Hematopoietic multipotent progenitor cell treated with erythropoietin and hydrocortisone succinate and interleukin-3 and kit ligand, for 4 days (in vitro differentiated cells): ENCODE measurements around the gene DDC.
A peak's percentile ranks its signal among the peaks of the same experiment; 100 is the strongest.

Experiments
- DNase-seq: peaks from one replicate; pipeline ENCODE4 v3.0.0-alpha.2; 2015

DDC gene, protein sequence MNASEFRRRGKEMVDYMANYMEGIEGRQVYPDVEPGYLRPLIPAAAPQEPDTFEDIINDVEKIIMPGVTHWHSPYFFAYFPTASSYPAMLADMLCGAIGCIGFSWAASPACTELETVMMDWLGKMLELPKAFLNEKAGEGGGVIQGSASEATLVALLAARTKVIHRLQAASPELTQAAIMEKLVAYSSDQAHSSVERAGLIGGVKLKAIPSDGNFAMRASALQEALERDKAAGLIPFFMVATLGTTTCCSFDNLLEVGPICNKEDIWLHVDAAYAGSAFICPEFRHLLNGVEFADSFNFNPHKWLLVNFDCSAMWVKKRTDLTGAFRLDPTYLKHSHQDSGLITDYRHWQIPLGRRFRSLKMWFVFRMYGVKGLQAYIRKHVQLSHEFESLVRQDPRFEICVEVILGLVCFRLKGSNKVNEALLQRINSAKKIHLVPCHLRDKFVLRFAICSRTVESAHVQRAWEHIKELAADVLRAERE

DNA sequence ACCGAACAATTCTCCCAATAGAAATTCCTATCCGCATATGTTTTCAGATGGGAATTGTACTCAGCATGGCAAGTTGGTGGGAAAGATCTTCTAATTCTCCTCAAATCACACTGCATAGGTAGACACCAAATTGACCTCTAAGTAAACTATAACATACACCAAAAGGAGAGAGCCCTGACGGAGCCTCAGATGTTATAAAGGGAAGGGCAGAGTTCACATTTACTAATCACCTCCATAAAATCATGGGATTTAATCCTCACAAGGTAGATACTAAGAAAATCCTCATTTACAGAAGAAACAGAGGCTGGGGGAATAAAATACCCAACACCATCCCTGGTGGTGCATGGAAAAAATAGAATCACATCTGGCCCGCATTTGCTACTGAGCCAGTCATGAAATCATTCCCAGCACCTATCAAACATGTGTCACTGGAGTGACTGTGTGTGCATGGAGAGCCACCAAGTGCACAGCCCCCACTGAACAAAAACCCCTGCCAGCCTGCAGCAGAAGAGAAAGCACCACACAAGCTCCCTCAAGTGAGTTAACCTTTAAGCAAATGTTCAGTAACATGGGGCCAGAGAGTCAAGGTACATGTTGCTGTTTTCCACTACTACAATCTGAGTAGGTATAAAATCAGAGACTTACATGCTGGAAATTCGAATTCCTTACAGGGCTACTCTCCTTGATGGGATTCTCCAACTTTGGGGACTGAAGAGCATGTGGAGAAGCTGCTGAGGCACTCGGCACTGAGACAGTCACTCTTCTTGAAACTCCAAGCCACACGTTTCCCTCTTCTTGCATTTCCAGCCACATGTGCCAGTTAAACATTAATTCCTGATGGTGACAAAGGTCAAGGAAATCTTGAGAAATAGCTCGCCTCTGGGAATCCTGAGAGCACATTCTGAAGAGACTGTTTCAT lies at the start of gene DDC:
Gene DDC (minus strand): TSS at position 766 of the 919 bp plus-strand sequence. CDS start 21,320 bp downstream, outside the sequence.
- no peak for DNase-seq

DNA sequence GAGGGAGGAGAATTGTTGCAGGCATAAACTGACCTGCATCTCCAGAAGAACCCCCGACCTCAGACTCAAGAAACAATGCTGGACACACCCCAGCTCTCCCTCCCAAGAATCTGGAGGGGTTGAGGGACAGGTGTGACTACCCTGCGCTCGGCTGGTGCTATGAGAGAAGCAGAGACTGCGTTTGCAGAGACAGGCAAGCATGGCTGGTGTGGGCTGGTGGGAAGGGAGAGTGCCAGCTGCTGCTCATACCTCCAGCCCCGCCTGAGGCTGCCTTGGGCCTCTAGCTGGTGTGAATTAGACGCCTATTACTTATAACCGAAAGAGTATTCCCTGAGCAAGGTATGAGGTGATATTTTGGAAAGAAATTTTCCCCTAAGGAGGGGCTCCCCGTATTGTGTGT lies 48.3 kb upstream of the DDC start:
- no peak for DNase-seq

DNA sequence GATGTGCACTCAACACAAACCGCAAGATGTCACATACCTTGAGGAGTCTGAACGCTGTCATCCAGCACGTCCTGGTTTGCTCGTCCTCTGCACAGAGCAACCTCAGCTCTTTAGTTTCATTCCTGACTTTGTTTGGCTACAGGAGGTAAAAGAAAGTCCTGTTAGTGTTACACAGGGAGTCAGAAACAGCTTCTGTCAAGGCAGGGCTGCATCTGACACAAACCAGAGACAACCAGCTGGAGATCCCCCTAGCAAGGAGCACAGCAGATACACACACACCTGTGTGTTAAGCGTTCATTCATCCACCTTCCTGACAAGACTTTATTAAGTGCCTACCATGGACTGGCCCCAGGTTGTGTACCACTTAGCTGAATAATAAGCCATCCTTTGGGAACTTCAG lies 47.5 kb upstream of the DDC start:
- no peak for DNase-seq

DNA sequence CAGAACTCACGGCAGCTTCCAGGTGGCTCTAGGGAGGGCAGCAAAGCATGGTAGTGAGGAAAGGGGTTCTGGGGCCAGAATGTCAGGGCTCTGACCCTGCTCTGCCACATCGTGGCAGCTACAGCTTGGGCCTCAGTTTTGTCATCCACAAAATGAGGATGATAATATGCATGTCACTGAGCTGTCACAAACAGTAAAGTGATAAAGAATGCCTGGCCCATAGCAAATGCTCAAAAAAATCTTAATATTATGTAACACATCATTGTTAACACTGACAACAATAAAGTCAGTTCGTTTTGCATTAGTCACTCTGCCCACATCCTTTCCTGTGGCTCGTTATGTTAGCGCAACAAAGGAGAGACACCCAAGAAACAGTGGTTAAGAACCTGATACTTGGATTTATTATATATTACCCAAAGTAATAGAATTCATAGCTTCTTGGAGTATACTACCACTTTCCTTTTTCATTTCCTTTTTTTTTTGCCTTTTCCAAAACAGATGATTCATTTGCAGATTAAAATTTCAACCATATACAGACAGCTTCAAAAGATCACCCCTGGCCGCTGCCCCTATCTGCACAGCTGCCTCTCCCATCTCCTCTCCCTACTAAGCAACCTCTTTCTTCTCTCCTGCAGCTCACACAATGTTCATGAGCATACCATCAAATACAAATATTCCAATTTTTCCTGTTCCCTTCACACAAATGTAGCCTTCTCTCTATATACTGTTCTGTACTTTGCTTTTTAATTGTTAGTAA lies 45.5 kb upstream of the DDC start:
- DNase-seq = peak; percentile 81

DNA sequence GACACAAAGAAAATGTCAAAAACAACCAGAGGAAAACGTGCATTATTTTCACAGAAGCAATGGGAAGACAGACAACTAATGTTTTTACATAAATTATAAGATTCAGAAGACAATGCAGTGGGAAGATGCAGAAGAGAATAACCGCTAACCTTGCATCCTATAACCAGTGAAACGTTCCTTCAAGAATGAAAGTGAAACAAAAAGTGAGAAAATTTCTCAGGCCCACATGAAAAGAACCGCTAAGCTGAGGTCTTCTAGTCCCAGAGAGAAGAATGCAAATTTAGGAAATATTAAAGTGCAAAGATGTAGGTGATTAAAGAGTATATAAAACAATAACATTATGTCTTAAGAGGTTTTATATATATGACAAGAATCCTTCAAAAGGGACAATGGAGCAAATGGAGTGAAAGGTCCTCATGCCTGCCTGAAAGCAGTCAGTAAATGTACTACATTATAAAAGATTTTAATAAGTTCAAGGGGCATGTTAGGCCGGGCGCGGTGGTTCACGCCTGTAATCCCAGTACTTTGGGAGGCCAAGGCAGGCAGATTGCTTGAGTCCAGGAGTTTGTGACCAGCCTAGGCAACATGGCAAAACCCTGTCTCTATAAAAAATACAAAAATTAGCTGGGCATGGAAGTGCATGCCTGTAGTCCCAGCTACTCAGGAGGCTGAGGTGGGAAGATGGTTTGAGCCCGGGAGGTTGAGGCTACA lies 43.1 kb upstream of the DDC start:
- DNase-seq = no peak

DNA sequence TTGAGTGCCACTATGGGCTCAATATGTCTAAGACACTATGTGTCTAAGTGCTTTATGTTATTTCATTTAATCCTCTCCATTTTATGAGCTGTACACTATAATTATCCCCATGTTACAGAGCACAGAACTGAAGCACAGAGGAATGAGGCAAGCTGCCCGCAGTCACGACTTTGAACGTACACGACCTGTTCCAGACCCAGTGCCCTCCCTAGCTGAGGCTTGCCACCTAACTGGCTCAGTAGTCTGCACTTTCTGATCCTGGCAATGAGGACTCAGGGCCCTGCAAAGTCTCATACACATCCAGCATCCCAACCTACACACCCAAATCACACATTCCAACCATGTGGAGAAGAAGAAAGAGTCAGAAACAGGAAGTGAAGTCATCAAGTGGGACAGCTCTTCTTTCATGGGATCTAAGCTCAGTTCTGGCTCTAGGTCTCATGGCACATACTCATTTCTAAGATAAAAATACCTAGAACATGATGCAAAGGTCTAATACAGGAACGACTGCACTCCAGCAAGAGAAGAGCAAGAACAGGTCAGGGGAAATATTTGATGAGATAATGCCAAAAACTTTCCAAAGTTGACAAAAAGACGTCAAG lies 42.4 kb upstream of the DDC start:
- no peak for DNase-seq

DNA sequence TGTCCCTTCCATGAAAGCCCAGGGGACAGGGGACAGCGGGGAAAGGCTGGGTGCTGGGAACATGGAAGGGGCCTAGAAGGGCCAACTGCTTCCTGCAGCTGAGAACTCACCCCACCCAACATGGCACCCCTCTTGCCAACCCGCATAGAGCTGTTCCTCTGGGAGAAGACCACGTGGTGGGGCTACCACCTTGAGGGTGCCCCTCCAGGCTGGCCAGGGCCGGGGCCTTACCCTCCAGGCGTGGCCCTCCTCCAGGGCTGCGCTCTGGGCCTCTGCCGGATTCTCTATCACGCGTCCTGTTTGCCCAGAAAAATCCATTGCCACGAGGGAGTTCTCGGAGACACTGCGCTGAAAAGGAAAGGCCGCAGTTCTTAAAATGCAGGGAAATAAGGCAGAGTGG lies 39.9 kb upstream of the DDC start:
- no peak for DNase-seq

DNA sequence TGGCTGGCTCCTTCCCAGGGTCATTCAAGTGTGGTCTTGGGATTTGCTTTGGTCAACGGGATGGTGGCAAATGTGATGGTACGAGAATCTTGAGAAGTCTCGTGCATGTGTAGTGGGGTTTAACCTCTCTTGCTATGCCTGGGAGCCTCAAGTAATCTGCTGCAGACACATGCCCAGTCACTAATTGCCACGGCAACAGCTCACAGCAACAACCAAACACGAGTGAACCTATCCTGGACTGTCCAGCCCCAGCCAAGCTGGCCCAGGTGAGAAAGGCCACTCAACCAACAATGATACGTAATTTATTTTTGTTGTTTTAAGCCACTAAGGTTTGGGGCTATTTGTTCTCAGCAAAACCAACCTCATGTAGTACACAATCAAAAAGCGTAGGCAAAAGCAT lies 38.1 kb upstream of the DDC start:
- no peak for DNase-seq

DNA sequence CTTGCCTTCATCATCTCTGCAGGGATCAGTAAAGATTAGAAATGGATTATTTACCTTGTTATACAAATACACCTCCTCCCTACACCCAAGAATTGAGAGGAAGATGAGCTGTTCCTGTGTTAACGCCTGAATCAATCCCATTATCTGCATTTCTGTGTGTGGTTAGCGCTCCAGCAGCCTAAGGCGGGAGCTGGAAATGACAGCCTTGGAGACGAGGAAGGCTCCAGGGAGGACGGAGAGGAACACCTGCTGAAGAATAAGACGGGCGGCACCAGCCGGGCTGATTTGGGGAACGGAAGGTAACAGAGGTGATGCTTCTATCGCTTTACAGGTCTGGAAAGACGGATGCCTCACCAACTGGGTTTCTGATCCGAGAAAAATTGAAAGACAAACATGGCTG lies 34.2 kb upstream of the DDC start:
- DNase-seq = no peak

DNA sequence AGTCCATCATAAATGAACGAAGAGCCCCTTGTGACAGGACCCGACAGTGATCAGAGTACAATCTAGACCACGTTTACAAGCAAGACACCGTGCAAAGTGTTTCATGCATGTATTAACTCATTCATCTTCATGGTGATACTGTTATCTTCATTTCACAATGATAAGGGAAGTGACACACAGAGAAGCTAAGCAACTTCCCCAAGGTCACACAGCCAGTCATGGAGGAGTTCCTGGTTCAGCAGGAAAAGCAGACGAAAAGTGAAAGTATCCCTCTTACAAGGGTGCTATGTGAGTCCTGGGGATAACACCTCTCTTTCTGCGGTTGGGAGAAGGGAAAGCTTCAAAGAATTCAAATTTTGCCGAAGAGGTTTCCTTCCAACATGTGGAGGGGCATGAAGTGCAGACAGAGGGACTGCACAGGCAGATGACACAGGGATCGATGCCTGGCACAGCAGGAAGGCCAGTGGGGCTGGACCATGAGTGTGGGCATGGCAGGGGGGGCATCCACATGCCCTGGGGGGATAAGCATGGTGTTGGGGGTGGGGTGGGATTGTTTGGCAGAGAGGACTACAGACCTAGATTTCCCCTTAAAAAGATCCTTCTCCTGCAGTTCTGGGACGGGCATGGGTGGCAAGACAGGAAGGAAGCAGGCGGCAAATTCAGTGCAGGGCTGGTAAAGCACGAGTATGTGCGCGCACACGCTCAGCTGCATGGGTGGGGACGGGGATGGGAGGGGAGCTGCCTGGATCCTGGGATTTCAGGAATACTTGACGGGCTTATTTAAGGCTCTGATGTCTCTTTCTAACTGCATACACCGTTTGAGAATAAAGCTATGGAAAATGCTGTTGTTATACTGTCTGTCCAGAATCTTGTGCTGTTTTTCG lies 33.5 kb upstream of the DDC start:
- DNase-seq = no peak

DNA sequence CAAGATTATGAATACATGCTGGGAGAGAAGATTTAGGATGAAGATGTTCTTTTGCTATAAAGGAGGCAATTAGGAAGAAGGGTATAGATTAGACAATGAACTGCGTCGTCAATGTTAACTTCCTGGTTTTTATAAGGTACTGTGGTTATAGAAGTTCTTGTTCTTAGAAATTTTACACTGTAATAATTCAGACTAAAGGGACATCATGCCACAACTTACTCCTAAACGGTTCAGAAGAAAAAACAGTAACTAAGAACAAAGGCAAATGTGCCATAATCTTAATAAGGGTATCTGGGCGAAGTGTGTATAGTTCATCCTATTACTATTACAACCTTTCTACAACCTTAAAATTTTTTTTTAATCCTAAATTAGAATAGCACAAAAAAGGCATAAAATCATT lies 31.3 kb upstream of the DDC start:
- DNase-seq = peak; percentile 21

DNA sequence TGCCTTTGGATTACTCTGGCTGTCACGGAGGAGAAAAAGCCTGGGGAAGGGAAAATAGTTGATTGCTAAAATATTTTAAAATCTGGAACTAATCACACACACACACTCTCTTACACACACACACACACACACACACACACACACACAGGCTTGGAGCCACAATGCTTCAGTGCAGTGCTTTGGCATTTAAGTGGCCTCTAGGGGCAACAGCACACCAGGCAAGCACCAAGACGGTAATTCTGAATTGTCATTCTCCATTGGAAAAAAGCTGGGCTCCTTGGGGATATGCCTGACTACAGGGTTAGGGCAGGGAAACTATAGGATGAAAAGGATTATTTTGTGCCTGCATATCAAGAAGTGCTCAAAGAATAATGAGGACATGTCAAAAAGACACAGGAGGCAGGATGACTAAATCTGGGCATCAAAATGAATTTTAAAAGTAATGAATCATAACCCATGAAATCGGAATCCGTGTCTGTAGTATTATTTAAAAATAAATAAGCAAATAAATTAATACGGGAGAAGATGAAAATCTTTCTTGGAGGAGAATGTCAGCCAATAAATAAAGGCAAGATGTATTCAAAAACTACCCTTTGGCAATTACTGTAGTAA lies 30.4 kb upstream of the DDC start:
- DNase-seq = peak; percentile 58

DNA sequence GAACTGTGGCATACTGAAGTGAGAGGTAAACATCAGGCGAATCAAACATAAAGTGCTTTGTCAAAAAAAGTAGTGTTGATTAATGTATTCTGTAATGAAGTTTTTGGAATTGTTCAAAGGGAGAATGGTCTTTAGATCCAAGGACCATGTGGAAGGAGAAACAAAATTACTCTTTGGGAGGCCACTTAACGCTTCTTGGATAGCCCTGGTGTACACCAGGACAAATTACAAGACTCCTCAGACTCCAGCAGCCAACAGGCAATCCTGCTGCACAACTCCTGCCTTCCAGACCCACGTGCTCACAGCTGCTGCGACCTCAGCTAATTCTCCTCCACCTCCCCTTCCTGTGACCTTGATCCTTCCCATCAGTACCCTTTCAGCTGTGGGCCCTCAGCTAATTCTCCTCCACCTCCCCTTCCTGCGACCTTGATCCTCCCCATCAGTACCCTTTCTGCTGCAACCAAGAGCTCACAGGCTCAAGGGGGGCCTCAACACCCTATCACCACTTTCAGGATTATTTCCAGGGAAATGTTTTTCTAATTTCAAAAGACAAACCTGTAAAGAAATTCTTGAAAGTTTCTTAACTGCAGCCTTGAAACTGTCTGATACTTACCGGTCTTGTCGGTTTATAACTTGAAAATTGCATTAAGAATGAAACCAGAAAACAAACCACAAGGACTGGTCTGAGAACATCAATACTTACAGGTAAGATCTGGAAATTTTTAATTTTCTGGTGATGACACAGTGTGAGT lies 29.7 kb upstream of the DDC start:
- DNase-seq = no peak

DNA sequence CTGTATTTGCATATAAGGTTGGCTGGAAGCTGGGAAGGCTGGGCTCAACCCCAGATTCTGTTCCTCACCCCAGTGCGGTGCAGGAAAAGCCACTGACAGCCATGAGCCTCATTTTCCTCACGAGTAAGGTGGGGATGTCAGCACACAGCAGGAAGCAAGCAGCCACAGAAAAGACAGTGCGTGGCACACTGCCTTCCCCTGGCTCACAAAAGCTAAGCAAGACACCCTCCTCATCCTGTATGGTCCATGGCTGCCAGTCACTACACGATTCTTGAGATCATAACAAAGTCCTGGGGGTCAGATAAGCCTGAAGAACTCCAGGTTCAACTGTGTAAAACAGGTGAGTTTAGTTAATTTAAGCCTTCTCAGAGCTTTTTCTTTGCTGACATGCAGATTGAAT lies 28.9 kb upstream of the DDC start:
- no peak for DNase-seq

DNA sequence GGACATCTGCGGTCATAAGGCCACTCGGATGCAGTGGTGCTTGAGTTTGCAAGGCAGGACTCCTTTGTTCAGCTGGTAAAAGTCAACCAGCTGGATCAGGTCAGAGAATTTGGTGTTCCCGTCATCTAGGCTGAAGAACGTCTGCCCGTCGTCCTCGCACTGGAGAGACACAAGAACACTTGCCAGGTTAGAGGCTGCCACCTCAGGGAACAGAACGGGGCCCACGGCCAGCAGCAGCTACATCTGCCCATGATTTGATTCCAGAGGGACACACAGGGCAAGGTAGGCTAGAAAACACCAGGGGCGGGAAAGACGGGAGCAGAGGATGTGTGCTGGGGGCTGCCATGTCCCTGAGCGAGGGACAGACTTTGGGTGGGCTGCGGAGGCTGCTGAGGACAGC lies 27.7 kb upstream of the DDC start:
- DNase-seq = no peak

DNA sequence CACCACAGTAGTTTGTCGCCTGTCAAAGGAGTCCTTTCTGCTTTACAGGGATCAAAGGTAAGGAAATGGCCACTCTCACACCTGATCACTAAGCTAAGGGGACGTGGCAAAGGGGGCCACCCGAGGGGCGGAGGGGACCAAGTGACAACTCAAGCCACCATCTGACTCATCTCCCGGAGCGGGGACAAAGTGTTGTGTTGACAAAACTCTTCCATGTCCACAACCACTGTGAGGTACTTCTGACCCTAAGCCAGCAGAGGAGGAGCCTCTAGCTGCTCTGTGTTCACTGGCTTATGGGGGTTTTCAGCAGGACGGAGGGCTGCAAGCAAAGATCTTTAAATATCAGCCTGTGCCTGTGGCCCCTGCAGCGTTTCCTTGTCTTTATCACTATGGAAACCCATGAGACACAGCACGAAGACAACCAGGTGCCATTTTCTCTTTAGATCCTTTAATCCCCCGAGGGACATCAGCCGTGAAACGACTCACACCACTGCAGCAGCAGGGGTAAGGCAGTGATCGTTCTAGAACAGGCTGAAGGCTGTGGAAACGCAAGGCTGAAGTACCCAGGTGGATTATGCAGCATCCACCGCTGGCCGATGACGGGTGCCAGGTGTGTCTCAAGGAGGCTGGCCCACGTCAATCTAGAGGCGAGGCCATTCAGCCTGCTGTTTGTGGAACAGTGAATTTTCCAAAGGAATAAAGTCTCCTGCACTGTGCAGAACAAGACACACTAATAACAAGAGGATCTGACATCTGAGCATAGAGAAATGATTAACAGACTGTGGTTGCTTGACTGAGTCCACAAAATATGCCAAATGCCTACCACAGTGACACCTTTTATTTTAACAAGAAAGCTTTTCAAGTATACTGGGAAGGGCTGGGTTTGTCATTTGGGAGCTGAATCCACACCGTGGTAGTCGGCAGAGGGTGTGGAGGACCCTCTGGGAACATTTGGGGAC lies 26.6 kb upstream of the DDC start:
- DNase-seq = no peak

DNA sequence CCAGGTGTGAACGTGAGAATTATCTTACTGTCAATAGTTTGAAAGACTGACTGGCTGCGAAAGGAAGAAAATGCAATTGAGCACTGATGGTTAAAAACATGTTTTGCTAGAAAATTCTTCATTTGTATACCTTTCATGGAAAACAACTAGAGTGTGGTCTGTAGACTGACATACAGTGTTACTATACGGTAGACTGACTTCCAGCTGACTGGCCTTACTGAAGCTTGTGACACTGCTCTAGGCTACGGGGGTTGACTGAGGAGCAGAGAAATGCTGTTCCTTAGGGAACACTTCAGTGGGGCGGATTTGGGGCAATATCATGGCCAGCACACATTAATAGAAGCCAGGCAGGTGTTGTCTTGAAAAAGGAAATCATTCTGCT lies 25.9 kb upstream of the DDC start:
- DNase-seq = no peak

DNA sequence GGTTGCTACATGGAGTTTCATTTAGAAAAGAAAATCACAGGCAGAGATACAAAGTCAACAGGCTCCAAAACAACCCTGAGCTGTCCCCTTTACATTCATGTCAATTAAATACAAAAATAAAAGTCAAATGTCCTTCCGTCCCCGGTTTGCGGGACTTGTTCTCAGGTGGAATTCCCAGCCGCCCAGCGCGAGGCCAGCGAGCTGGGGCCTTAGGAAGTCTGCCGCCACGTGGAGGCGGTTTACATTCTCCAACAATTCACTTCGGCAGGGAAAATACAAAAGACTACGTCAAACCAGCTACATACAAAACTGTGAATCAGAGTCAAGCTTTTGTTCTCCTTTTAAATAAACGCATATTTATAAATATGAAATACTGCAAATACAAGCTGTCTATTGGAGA lies 25.3 kb upstream of the DDC start:
- DNase-seq = no peak

DNA sequence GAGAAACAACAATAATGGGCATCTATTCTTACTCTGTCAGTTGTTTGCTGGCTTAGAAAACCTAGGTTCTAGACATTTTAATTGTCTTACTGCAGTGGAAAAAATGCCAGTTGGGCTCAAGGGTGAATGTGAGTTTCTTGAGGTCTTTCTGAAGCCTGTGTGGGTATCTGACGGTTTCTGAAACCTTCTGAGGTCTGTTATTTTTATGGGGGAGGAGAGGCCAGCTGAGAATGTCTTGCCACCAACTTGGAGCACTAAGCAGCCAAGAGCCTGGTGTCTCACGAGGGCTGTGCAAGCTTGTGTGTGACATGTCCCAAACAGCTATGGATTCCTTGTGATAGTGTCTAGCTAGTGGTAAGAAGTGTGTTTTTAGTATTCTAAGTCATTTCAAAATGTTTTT lies 24.2 kb upstream of the DDC start:
- DNase-seq = no peak
